ENCODE measurements around the gene NXN.
"Not testable (repeated sequence)": the region's sequence is repeated elsewhere in the genome, so short reads cannot be mapped to it uniquely, and the experiment has no call there.

Gene NXN

DNA sequence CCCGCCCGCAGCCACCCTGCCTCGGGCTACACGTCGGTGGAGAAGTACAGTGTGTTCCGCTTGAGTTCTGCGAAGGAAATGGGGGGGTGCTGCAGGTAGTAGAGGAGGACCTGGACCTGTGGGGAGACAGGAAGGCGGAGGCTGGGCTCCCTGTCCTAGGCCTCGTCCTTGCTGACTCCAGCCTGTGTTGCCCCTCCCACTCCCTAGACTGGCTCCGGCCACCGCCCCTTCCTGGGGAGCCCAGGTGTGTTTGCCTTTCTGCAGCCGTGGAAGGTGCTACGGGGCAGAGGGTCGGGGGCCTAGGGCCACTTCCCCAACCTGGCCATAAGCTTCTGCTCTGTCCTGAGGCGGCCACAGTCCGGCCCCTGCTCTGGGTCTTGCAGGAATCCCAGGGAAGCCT, 26.5 kb upstream of the NXN start:
- no peak for DNase-seq (ENCODE audit: low read depth)

DNA sequence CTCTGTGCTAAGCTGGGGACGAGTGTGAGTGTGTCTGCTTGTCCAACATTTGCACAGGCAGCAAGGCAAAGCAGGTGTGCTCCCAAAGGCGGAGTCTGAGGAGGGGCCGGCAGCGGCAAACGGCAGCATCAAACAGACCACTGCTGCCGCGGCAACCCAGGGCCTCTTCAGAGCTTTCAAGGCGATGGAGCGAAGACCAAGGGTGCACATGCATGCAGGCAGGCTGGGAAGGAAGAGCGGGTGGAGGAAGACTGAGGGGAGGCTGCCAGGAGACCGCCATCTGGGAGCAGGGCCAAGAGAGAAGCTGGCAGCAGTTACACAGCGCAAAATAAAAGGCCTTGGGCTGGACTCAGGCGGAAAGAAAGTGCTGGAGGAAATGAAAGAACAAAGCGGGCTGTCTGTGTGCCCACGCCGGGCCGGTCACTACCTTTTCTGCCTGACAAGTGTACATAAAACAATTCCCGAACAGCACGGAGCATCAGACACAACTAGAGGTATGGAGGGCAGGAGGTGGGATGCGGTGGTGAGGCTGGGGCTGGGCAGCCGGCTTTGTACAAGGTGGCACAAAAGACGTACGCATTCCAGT, 25.9 kb upstream of the NXN start:
- DNase-seq (ENCODE audit: low read depth) = peak; percentile 41

DNA sequence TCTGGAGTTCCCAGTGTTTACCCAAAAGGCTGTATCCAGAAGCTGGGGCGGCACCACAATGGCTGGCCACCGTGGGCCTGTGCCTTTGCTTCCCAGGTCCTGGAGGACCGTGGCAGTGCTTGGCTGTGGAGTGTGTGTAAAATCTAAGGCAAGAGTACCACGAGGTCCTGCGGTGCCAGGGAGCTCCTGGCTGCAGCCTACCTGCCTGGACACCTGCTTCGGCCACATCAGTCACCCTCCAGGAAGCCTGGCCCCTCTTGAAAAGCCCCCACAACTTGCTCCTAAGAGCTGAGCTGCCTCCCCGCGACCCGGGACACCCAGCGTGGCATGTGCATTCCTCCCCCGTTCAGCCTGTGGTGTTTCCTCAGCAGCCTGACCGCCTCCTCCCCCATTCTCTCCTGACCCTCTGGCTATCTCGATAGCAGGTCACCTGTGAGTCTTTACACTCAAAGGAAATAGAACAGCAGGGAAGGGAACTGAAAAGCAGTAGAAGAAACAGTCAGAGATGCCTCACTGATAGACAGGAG, 25.3 kb upstream of the NXN start:
- no peak for DNase-seq (ENCODE audit: low read depth)

DNA sequence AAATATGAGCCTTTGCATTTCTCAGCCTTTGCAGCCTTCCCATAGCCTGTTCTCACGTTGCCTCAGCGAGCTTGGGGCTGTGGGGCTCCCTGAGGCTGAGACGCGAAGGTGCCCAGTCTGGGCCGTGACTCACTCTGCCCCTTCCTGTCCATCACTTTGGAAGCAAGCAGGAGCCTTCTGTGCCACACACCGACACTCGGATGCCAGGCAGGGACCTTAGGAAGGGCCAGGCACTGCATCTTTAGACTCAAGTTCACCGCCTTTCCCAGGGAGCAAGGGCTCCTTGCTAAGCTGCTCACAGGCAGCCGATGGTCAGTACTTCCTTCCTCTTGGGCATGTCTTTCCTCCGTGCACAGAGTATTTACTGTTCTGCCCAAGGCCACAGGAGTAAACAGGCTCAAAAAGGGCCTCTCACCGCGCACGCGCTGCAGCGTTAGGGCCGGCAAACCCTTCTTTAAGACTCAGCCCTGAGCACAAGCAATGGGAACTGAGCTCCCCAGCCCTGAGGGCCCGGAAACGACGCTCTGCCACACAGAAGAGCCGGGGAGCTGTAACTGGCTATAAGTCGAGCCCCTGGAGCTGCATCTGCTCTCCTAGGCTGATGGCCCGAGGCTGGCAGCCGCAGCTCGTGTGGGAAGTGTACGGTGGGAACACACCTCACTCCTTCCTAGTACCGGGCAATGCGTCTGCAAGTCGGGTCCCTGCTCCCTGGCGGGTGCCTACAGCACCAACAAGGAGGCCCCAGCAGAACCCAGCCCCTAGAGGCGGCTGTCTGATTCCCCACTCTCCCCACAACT, 24.6 kb upstream of the NXN start:
- DNase-seq (ENCODE audit: low read depth) = no peak

DNA sequence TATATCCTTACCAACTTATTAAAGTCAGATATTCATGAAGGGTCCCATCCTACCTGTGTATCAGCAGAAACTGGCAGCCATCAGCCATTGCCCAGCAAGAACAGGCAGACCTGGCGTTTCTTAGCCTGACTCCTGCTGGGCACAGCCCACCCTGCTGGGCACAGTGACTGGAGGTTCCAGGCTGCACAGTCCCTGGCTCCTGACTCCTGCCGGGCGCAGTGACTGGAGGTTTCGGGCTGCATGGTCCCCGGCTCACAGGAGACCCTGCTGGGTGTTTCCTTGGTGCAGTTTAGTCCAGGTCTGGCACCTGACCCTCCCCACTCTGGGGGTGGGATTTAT, 24.0 kb upstream of the NXN start:
- DNase-seq (ENCODE audit: low read depth) = no peak

DNA sequence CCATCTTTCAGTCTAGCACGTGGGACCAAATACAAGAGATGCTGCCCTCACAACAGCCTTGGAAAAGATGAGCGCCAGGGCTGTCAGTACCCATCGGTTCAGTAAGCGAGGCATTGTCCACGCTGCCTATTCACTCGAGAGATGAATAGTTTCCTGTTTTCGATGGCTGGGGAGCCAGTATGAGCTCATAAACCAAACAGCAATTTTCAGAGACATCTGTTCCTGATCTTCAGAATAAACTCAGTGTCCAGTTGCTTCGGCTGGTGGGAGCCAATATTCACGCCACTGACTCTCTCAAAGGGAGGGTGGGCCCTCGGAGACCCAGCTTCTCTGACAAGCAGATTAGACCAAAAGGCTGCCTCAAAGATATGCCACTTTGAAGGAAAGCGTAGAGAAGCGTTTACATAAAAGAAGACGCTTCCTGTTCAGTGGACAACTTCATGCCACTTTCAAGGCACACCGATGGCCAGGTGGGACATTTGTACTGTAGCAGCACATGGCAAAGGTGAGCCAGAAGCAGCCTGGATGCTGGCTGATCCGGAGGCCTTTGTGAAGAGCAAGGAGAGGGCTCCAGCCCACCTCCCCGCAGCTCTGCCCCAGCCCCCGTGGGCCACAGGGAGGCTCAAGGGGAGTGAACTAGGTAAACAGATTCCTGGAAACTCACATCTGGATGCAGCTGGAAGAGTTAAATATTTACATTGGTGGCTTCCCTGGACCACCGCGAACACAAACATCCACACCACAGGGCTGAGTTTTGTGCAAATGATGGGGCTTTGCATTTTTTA, 23.4 kb upstream of the NXN start:
- peak; percentile 53 for DNase-seq (ENCODE audit: low read depth)

DNA sequence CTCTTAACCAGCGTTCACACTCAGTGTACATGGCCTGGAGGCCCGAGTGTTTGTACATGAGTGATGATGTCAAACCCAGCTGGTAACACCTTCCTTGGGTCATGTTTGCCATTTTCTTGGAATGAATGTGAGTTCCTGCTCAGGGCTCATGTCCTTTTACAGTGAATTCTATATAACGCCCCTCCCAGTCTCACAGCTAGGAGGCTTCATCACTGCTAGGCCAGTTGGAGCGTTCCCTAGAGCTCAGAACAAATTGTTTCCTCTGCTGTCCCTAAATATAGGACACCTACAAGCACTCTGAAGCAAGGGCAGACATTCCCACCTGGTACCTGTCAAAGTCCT, 22.8 kb upstream of the NXN start:
- no peak for DNase-seq (ENCODE audit: low read depth)

DNA sequence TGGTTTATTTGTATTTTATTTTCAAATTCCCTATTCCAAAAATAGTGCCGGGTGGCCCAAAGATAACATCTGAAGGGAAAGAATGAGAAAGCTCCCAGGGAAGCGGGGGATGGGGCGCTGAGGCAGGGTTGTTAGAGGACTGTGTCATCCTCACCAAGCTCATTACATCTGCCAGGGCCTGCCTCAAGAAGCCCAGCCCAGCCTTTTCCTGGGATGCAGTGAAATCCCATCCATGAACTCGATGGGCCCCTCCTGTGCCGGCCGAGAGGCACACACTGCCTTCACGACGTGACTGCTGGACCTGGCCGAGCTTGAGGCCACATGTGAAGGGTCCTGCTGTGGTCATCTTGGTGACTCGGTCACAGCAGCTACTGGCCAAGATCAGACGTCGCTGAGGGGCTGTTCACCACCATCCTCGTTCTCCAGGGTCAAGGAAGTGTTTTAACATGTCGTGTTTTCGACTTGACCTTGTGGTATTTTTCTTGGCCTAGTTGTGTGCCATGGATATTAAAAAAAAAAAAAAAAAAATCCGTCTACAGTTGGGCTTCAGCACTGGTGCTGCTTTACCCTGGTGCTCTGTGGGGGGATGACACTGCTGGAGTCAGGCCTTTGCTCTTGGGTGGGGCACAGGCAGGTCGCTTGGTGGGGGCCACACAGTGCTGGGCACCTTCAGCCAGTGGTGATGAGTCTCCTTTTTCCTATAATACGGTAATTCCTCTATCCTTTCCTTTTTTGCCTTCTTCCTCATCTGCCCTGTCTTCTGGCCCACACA, 22.2 kb upstream of the NXN start:
- peak; percentile 48 for DNase-seq (ENCODE audit: low read depth)

DNA sequence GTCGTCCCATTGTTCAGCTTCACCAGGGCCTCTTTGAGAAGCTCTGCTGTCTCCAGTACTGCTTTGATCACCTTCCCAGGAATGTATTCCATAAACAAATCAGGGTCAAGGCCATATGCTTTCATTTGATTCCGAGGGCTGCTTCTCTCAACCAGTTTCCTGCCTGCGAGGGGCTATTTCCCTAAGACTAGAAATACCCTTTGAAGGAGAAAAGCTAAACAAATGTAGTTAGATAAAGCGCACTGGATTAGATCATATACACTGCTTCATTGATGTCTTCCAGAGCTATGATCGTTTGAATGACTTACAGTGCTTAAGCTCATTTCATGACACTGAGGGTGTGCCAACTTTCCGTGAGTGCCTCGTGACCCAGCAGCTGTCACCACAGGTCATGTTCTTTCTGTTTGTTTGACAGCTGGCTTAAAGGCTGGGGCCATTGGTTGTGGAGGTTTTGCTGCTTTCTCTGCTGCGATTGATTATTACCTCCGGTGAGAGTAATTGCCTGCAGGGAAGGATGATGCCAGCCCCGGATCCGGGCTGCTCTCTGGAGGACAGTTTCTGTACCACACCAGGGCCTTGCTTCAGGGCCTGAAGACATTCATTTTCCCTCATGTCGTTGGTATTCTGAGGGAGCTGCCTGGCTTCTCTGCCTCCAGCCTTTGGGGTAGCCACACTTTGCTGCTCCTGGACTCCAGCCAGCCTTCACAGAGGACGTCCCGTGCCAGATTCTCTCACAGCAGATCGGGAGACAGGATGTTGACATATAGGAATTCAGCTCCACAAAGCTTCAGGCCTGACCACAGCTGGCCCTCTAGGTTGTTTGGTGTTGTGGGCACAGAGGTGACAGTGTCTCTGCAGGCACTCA, 21.3 kb upstream of the NXN start:
- peak; percentile 62 for DNase-seq (ENCODE audit: low read depth)

DNA sequence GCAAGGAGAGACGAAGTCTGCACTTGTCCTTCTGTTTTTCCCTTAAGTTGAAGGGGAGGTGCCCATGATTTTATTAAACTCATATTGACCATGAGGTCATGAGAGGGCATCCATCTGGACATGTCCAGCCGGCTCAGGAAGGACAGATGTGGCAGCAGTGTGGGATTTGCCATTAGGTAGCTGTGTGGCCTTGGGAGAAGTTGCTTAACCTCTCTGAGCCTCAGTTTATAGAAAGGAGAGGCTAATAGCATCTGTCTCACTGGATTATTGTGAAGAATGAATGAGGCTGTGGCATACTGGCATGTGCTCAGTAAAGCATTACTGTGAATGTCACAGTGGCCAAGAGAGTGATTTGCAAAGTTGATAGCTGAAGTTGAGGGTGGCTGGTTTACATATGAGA, 18.5 kb upstream of the NXN start:
- no peak for DNase-seq (ENCODE audit: low read depth)

DNA sequence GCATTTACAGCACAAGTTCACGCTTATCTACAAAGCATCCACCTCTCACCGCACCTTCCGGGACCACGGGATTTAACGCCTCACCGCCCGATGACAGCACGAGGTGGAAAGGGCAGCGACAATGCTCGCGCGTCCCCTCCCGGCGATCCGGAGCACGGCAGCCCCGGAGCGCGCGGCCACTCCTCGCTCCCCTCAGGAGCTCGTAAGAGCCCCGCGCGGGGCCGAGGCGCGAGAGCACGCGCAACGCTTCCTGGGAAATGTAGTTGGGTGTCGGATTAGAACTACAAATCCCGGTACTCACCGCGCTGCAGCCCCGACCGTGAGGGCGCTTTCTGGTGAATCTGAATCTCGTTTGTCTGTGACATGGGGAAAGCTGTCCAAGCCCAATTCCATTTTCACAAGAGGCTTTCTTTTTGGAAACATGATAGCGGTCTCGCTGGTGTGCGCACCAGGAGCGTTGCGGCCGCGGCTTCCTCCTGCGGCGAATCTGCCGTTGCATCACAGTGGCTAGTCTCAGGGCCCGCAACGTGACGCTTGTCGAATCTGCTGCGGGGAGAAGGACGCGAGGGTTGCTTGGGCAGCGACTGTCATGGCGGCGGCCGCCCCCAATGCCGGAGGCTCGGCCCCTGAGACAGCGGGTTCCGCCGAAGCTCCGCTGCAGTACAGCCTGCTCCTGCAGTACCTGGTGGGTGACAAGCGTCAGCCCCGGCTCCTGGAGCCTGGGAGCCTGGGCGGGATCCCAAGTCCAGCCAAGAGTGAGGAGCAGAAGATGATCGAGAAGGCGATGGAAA, 17.2 kb upstream of the NXN start, which contains the start of gene TIMM22:
TIMM22 (plus strand) TSS at position 576 of the 791 bp plus-strand sequence; CDS start at position 590, 14 bp downstream.
- DNase-seq (ENCODE audit: low read depth) = peak; percentile 96

DNA sequence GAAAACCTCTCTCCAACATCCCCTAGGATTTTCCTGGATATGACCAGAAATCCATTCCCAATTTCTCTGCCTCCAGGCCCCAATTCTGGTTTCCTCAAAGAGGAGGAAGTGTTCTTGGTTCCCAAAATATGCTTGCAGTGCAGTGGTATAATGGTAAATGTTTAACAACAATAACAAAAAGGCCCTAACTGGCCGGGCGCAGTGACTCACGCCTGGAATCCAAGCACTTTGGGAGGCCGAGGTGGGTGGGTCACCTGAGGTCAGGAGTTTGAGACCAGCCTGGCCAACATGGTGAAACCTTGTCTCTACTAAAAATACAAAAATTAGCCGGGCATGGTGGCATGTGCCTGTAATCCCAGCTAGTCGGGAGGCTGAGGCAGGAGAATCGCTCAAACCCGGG, 15.7 kb upstream of the NXN start:
- not testable (repeated sequence) for DNase-seq (ENCODE audit: low read depth)

DNA sequence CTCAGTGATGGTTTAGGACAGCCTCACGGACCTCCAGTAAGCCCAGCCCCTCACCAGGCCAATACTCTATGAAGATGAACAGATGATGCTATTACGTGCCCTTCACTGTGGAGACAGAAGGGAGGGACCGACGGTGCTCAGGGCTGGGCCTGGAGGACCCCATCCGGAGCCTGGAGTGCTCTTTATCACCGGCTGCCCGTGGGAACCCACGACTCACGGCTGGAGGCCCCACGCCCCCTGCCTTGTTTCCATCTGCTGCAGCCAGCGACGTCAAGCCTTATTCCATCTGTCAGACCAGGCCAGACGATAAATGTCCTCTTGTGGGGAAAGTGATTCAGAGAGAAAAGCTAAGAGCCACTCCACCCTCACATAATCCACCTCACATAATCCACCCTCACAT, 13.4 kb upstream of the NXN start:
- no peak for DNase-seq (ENCODE audit: low read depth)

DNA sequence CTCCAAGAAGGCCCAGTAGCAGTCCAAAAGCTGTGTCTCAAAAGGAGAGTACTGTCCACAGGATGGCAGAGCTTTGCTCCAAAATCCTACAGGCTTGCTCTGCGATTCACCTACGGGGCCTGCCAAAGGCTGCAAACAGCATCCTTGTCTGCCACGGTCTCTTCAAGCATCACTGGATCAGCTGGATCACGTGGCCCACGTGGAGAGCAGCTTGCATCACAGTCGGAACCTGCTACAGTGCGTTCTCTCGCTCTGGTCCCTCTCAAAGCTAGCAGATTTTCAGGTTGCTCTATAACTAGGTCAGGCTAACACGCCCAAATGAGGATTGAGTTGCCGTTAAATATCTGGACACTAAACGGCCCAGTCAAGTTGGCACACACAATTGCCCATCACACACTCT, 9.0 kb upstream of the NXN start:
- no peak for DNase-seq (ENCODE audit: low read depth)

DNA sequence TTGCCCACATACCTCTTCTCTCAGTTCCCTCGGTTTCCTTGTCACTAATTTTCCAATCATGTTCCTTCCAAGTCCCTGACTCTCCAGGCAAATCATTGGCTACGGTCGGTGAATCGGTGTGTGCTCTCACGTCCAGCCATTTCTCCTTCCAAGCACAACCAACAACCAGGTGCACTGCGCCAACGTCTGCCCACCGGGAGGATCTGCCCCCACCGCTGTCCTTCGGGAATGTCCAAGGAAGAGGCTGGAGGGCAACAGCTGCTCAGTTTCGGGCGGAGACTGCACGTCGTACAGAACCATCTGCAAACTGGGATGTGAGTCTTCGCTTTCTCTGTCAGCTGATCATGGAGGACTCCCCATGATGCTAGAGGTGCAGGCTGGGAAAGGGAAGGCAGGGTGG, 8.4 kb upstream of the NXN start:
- DNase-seq (ENCODE audit: low read depth) = no peak

DNA sequence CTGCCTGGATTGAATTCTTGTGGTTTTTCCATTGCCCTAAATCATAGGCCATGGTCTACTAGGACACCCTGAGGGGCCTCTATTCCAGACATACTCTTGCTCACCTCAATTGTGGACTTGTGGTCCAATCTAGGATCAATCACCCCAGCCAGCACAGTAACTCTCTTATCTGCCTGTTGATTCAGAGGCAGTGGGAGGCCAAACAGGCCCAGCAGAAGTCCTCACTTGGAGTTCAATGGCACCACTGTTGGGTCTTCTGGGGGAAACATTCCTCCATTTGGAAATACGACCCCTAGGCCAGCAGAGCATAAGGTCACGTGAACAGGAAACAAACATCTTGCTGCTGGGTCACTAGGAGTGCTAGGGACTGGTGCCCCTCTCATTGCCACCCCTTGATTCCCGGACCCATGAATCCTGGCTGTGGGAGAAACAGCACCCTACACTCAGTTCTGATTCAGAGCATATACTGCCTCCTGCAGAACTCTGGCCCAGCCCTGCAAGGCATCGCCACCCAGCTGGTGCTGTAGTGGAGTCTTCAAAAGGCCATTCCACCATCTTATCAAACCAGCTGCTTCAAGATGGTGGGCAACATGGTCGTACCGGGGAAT, 6.8 kb upstream of the NXN start:
- no peak for DNase-seq (ENCODE audit: low read depth)

DNA sequence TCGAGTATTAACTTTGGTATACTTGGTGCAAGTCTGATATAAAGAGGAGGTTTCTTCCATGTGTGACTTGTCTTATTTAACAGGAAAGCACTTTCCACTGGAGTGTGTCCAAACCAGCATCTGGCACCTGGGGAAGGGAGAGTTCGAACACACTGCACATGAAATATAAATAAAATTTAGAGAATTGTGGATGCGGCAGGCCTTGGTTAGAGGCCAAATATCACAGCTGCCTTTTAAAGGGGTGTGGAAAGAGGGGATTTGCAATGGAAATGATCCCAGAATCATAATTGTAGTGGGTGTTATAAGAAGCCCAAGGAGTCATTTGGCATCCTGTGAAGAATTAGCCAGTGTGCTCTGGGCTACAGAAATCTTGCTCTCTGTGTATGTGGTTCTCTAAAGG, 4.3 kb upstream of the NXN start:
- no peak for DNase-seq (ENCODE audit: low read depth)

DNA sequence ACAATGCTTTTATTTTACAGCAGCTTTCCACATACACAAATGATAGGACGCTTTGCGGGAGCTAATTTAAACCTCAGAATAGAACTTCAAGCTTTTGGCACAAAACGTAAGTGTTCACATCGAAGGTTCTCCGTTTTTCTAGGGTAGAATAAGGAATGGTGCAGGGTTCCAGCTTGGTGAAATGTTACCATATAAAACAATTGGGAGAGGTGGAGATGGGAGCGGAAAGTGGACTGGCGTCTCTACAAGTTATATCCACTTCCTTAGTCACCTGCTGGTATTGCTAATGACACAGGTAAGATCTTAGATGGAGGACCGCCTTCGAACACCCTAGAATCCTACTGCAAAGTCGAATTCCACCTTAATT, 1.7 kb upstream of the NXN start:
- DNase-seq (ENCODE audit: low read depth) = no peak

DNA sequence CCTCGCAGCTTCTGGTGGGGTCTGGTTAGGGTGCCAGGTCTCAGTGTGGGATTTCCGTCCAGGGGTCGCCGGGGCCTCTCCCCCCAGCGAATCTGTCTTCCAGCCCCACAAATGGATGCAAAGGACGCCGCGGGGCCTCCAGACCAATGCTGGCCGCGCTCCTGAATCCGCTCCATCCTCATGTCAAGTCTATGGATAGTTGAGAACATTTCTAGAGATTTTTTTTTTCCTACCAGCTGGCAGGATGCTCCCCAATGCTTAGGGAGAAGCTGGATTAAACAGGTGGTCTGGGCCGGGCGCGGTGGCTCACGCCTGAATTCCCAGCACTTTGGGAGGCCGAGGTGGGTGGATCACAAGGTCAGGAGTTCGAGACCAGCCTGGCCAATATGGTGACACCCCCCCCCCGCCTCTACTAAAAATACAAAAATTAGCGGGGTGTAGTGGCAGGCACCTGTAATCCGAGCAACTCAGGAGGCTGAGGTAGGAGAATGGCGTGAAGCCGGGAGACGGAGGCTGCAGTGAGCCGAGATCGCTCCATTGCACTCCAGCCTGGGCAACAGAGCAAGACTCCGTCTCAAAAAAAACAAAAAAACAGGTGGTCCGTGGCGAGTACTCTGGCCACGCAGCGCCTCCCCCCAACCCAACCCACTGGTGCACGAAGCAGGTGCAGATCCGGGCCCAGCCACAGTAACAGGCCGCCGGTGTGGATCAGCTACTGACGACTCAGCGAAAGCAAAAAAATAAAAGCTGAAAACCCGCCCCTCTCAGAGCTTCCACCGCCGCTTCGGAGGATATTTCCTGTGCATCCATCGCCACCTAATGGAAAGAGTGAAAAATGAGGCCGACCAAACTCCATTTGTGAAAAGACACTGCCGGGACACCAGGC, 1.1 kb upstream of the NXN start:
- no peak for DNase-seq (ENCODE audit: low read depth)

All from GM04504 (cell line).